DMS114 treated with DMSO at 0.1 percent for 48 hours (cell line): ENCODE measurements around the gene RNF34.

ENCODE experiments used
- DNase-seq: peaks from one replicate; lab custom pipeline; 2025; ENCODE audit not compliant: unreplicated experiment; lab: John Stamatoyannopoulos, UW

Gene RNF34

GRCh38 chr12:121436706-121437105 is 36.8 kb downstream of the RNF34 start:
- no peak for DNase-seq

GRCh38 chr12:121438905-121439304 is 39.0 kb downstream of the RNF34 start:
- no peak for DNase-seq

- no peak for DNase-seq
Measured at GRCh38 chr12:121439715-121440114, 39.8 kb downstream of the RNF34 start.

- DNase-seq, result no peak
Measured at GRCh38 chr12:121440768-121441167, 40.9 kb downstream of the RNF34 start.

- peak; percentile 13 for DNase-seq
Measured at GRCh38 chr12:121441555-121441954, 41.6 kb downstream of the RNF34 start.

GRCh38 chr12:121442028-121442948 is 42.4 kb downstream of the RNF34 start:
- DNase-seq, result no peak

- peak; percentile 43 for DNase-seq
Measured at GRCh38 chr12:121443193-121443870, 43.4 kb downstream of the RNF34 start.

- DNase-seq, result no peak
Measured at GRCh38 chr12:121443911-121444841, 44.3 kb downstream of the RNF34 start.

GRCh38 chr12:121444842-121445202 is 44.9 kb downstream of the RNF34 start:
- no peak for DNase-seq

- DNase-seq, result no peak
Measured at GRCh38 chr12:121446750-121447149, 46.8 kb downstream of the RNF34 start.

- no peak for DNase-seq
Measured at GRCh38 chr12:121448771-121449315, 48.9 kb downstream of the RNF34 start.

GRCh38 chr12:121451961-121452339 is 52.0 kb downstream of the RNF34 start:
- DNase-seq, result no peak

- DNase-seq, result no peak
Measured at GRCh38 chr12:121452340-121452984, 52.5 kb downstream of the RNF34 start.

GRCh38 chr12:121452985-121453360 is 53.1 kb downstream of the RNF34 start:
- no peak for DNase-seq

GRCh38 chr12:121453629-121454028 is 53.7 kb downstream of the RNF34 start:
- no peak for DNase-seq

- no peak for DNase-seq
Measured at GRCh38 chr12:121454921-121455320, 55.0 kb downstream of the RNF34 start.

- DNase-seq, result no peak
Measured at GRCh38 chr12:121455766-121456420, 56.0 kb downstream of the RNF34 start.

- DNase-seq, result no peak
Measured at GRCh38 chr12:121456551-121456950, 56.6 kb downstream of the RNF34 start.

GRCh38 chr12:121461048-121461447 is 61.1 kb downstream of the RNF34 start:
- no peak for DNase-seq

GRCh38 chr12:121464331-121464730 is 64.4 kb downstream of the RNF34 start:
- no peak for DNase-seq
